Uterus (tissue), 2 donors: Measurements from ENCODE around the gene PWP1.

Source experiments
- POLR2A ChIP-seq, 2 donors: fragments of 450-650 bp; IDR thresholded peaks; one replicate each; pipeline ENCODE4 v1.6.1; 2016; ENCODE audit warnings: antibody characterized with exemption in 2 of 2, mild to moderate bottlenecking in 1 of 2, moderate library complexity in 1 of 2
- TF ChIP-seq, protein P1 (sequence below), 4 experiments: fragments of 200-600 bp in 2 of 4; fragments of 450-650 bp in 2 of 4; sonication (generic) in 2 of 4; IDR thresholded peaks; one replicate each; pipeline ENCODE4 v1.5.1; 2016 to 2019; ENCODE audit warnings: antibody characterized with exemption in 4 of 4, mild to moderate bottlenecking in 2 of 4, moderate library complexity in 1 of 4

DNA sequence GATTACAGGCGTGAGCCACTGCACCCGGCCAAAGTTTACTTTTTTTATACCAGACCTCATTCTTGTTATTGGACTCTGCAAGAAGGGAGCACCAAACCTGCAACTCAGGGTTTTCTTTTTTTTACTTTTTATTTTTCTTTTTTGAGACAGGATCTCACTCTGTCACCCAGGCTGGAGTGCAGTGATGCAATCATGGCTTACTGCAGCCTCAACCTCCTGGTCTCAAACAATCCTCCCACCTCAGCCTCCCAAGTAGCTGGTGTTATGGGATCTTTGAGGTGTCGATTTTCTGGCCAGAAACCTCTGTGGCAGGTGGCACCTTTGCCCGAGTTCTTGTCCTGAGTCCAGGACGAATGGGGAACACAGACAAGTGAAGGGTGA is 4.2 kb upstream of the PWP1 start:
- TF ChIP-seq, protein P1, sequence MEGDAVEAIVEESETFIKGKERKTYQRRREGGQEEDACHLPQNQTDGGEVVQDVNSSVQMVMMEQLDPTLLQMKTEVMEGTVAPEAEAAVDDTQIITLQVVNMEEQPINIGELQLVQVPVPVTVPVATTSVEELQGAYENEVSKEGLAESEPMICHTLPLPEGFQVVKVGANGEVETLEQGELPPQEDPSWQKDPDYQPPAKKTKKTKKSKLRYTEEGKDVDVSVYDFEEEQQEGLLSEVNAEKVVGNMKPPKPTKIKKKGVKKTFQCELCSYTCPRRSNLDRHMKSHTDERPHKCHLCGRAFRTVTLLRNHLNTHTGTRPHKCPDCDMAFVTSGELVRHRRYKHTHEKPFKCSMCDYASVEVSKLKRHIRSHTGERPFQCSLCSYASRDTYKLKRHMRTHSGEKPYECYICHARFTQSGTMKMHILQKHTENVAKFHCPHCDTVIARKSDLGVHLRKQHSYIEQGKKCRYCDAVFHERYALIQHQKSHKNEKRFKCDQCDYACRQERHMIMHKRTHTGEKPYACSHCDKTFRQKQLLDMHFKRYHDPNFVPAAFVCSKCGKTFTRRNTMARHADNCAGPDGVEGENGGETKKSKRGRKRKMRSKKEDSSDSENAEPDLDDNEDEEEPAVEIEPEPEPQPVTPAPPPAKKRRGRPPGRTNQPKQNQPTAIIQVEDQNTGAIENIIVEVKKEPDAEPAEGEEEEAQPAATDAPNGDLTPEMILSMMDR (IDR thresholded peaks at IDR 0.05), result no peak
- no peak for TF ChIP-seq POLR2A (IDR thresholded peaks at IDR 0.05)
